HG03280 (cell line): Measurements from ENCODE around the gene STPG4.
"Not testable (repeated sequence)": the region's sequence is repeated elsewhere in the genome, so short reads cannot be mapped to it uniquely, and the experiment has no call there.

Experiments
- ATAC-seq: cut with Tn5 transposase; IDR thresholded peaks from one replicate; pipeline ENCODE4 v1.9.1; 2021; ENCODE audit warnings: mild to moderate bottlenecking, moderate library complexity; ENCODE audit not compliant: unreplicated experiment

The STPG4 gene

GRCh38 chr2:47129191-47129706 lies 25.9 kb downstream of the STPG4 start:
- no peak for ATAC-seq

- no peak for ATAC-seq
Measured at GRCh38 chr2:47128705-47129104, 26.4 kb downstream of the STPG4 start.

- no peak for ATAC-seq
Measured at GRCh38 chr2:47127862-47128543, 27.1 kb downstream of the STPG4 start.

- no peak for ATAC-seq
Measured at GRCh38 chr2:47126783-47127182, 28.3 kb downstream of the STPG4 start.

GRCh38 chr2:47124740-47125139 lies 30.4 kb downstream of the STPG4 start:
- ATAC-seq = not testable (repeated sequence)

- ATAC-seq = not testable (repeated sequence)
Measured at GRCh38 chr2:47120424-47120823, 34.7 kb downstream of the STPG4 start.

GRCh38 chr2:47119001-47119400 lies 36.1 kb downstream of the STPG4 start:
- no peak for ATAC-seq

GRCh38 chr2:47118581-47118980 lies 36.5 kb downstream of the STPG4 start:
- ATAC-seq = no peak

- no peak for ATAC-seq
Measured at GRCh38 chr2:47112665-47113435, 42.3 kb downstream of the STPG4 start.

- ATAC-seq = no peak
Measured at GRCh38 chr2:47109680-47110079, 45.4 kb downstream of the STPG4 start.

GRCh38 chr2:47109007-47109375 lies 46.1 kb downstream of the STPG4 start:
- no peak for ATAC-seq

GRCh38 chr2:47108267-47109006 lies 46.7 kb downstream of the STPG4 start:
- not testable (repeated sequence) for ATAC-seq

GRCh38 chr2:47107201-47107600 lies 47.9 kb downstream of the STPG4 start:
- ATAC-seq = not testable (repeated sequence)

- not testable (repeated sequence) for ATAC-seq
Measured at GRCh38 chr2:47106231-47106630, 48.9 kb downstream of the STPG4 start.

- not testable (repeated sequence) for ATAC-seq
Measured at GRCh38 chr2:47099712-47100111, 55.4 kb downstream of the STPG4 start.

GRCh38 chr2:47098953-47099352 lies 56.2 kb downstream of the STPG4 start:
- no peak for ATAC-seq

GRCh38 chr2:47097563-47097962 lies 57.5 kb downstream of the STPG4 start:
- ATAC-seq = no peak

- ATAC-seq = no peak
Measured at GRCh38 chr2:47096451-47096850, 58.7 kb downstream of the STPG4 start.

GRCh38 chr2:47095349-47096020 lies 59.6 kb downstream of the STPG4 start:
- no peak for ATAC-seq

GRCh38 chr2:47094511-47095142 lies 60.5 kb downstream of the STPG4 start:
- ATAC-seq = no peak
